Placental epithelial cell (primary cell): ENCODE data around the gene CAND2. TPM values are rescaled to one million over a fixed set of nuclear protein-coding genes. Genes with fewer than 3 reads are reported as not detected.

Experiments
- small RNA-seq: library from RNA; depleted of rRNA; stranded (forward); fragments of <200 nt; gene quantifications from one replicate; pipeline ENCODE3, GENCODE V24; 2012
- total RNA-seq: library from RNA; depleted of rRNA; stranded (reverse); fragments of >200 nt; gene quantifications from 2 replicates; pipeline ENCODE4 v1.2.3, GENCODE V29; 2012

Gene CAND2
- 2.0 and 10.7 TPM in 2 replicates for total RNA-seq

DNA sequence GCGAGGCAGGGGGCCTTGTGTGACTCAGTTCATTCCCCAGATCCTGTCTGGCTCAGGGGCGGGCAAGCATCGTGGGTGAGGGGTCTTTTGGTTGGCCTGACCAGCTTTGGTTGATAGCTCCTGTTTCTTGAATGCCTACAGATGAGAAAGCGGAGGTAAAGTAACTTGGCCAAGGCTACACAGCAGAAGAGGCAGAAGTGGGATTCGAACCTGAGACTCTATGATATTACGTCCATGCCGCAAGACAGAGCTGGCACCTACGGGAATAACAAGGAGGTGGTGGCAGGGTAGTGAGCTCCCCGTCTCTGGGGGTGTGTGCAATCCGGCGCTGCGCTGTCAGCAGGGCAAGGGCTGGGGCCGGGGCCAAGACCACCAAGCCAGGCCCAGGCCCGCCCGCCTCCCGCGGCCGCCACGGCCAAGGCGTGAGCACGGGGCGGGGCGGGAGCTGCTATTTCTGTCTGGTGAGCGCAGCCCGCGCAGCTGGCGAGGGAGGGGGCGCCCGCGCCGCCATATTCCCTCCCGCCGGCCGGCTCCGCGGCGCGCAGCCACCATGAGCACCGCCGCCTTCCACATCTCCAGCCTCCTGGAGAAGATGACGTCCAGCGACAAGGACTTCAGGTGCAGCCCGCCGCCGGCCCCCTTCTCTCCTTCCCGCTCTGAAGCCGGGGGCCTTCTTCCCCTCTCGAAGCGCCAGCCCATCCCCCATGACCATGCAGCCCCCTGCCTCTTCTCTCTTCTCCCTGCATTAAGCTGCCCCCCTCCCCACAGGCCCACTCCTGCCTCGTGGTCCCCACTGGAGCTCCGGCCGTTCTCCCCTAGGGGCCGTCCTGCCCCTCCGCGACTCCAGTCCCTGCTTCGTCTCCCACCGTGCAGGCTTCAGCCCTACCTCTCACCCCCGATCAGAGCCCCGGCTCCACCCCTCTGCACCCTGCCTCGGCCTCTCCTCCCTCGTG lies at the start of gene CAND2:
TSS of gene CAND2 (plus strand) at position 510 of the 953 bp plus-strand sequence. CDS start at position 551, 41 bp downstream.

DNA sequence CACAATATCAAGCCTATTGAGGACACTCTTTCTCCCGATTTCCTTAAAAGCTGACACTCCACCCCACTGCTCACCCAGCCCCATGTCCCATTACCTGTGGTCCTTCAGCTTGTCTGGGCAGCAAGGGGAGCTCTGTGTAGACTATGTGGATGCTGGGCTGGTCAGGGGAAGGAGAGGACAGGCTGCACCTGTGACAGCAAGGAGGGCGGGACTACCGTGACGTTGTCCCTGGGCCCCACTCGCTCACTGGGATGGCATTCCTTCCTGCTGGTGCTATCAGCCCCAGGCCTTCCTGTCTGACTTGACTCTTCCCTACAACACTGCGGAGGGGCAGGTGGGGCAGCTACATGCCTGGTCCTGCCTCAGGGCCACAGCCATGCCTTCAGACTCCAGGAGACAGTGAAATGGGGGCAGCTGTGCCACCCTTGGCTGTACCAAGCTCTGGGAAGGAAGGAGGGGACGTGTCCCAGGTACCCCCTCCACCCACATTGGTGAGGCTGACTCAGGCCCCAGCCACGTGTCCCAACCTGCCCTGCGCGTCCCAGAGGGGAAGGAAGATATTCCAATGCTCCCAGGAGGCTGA lies 37.3 kb upstream of the CAND2 start, which contains the start of gene TMEM40:
TSS of gene TMEM40 (minus strand) at position 163 of the 583 bp plus-strand sequence. CDS start 9,427 bp downstream, outside the sequence.

DNA sequence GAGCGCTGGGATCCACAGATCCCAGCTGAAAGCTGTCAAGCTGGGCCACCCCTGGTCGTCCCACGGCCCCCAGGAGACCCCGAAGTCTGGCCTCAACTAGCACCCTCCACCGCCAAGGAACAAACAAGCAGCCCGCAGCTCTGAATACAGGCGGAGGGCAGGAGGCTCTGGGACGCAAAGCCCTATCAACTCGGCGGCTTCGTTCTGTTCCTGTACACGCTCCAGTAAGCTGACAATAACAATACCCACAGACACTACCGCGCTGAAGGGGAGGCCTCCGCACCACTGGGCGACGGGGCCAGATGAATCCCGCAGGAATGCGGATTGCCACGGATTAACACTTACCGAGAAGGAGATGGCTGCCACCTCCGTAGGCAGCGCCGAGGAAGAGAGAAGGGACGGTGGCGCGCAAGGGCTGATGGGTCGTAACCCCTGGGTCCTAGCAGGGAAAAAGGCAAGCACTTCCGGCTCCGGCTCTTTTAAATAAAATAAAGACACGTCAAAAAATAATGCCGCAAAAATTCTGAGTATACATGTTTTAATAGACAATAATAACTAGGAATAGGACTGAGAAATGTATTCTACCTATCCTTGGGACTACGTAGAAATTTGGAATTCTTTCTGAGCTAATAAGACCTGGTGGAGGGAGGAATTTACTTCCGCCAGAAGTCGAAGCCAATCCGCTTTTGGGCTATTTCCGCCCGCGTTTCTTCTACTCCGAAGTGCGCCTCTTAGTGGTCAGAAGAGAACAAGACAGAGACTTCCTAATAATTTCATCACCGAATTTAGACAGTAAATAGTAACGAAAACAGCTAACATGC lies 44.9 kb downstream of the CAND2 start, which contains the start of gene RPL32:
TSS of gene RPL32 (minus strand) at position 417 of the 821 bp plus-strand sequence. CDS start 1,328 bp downstream, outside the sequence.

Small RNA genes lying within 50 kb of the gene (small RNA-seq; reads per million reads assigned to genes)
- gene AC034198.1 = not detected

Other genes with a start within 250 kb of the CAND2 start
- 36.5 and 37.3 TPM in 2 replicates for gene MKRN2, start 239.6 kb upstream of the CAND2 start, total RNA-seq
- gene RAF1, start 132.6 kb upstream of the CAND2 start, total RNA-seq = 102 and 107 TPM in 2 replicates
- gene TMEM40, start 37.4 kb upstream of the CAND2 start, total RNA-seq = 6.9 and 11.0 TPM in 2 replicates
- gene RPL32, start 44.9 kb downstream of the CAND2 start, total RNA-seq = 621 and 818 TPM in 2 replicates